Urothelium cell line (cell line): ENCODE data around the gene ZBTB7C.

Experiments
- DNase-seq: peaks from one replicate; pipeline ENCODE4 v3.0.0; 2011; ENCODE audit warnings: low spot score, mixed read lengths
- FAIRE-seq: peaks from 2 replicates; lab custom pipeline; 2011; peaks lifted over from hg19 to GRCh38; lab: Jason Lieb, UNC

The ZBTB7C gene

GRCh38 chr18:48074929-48075706 lies 334.1 kb downstream of the ZBTB7C start:
- no peak for FAIRE-seq
- DNase-seq: no peak

GRCh38 chr18:48073211-48073930 lies 335.8 kb downstream of the ZBTB7C start:
- FAIRE-seq (no peak), DNase-seq (no peak)

- no peak for FAIRE-seq
These were observed 336.6 kb downstream of the ZBTB7C start for GRCh38 chr18:48072428-48073204.

GRCh38 chr18:48068916-48069445 lies 340.2 kb downstream of the ZBTB7C start:
- FAIRE-seq: no peak
- DNase-seq: no peak

More at GRCh38 chr18:48072428-48073204, 336.6 kb downstream of the ZBTB7C start:
- no peak for DNase-seq

- FAIRE-seq (no peak), DNase-seq (no peak)
These were observed 342.9 kb downstream of the ZBTB7C start for GRCh38 chr18:48066225-48066652.

- no peak for DNase-seq
- no peak for FAIRE-seq
These were observed 343.6 kb downstream of the ZBTB7C start for GRCh38 chr18:48065601-48065995.

- DNase-seq: no peak
- FAIRE-seq: no peak
These were observed 344.1 kb downstream of the ZBTB7C start for GRCh38 chr18:48064978-48065600.

- FAIRE-seq (no peak), DNase-seq (no peak)
These were observed 347.2 kb downstream of the ZBTB7C start for GRCh38 chr18:48061781-48062570.

- DNase-seq: no peak
- no peak for FAIRE-seq
These were observed 348.2 kb downstream of the ZBTB7C start for GRCh38 chr18:48060970-48061369.

- no peak for DNase-seq
- no peak for FAIRE-seq
These were observed 348.8 kb downstream of the ZBTB7C start for GRCh38 chr18:48060346-48060745.

- no peak for DNase-seq
- FAIRE-seq: no peak
These were observed 349.6 kb downstream of the ZBTB7C start for GRCh38 chr18:48059455-48060010.

- FAIRE-seq: no peak
- DNase-seq: no peak
These were observed 350.7 kb downstream of the ZBTB7C start for GRCh38 chr18:48058486-48058885.

- FAIRE-seq: no peak
These were observed 352.2 kb downstream of the ZBTB7C start for GRCh38 chr18:48057018-48057417.

GRCh38 chr18:48055351-48055750 lies 353.8 kb downstream of the ZBTB7C start:
- FAIRE-seq (no peak), DNase-seq (no peak)

More at GRCh38 chr18:48057018-48057417, 352.2 kb downstream of the ZBTB7C start:
- DNase-seq: no peak

GRCh38 chr18:48053881-48054816 lies 355.0 kb downstream of the ZBTB7C start:
- FAIRE-seq: no peak
- DNase-seq: no peak

GRCh38 chr18:48052842-48053241 lies 356.3 kb downstream of the ZBTB7C start:
- no peak for DNase-seq
- FAIRE-seq: no peak

GRCh38 chr18:48051945-48052840 lies 357.0 kb downstream of the ZBTB7C start:
- no peak for DNase-seq
- FAIRE-seq: no peak
